SIG-M5 (cell line): Measurements from ENCODE around the gene MAPK1.
"Not testable (repeated sequence)": the region's sequence is repeated elsewhere in the genome, so short reads cannot be mapped to it uniquely, and the experiment has no call there.

Experiments
- DNase-seq: peaks from one replicate; lab custom pipeline; 2025; lab: John Stamatoyannopoulos, UW

Gene MAPK1

DNA sequence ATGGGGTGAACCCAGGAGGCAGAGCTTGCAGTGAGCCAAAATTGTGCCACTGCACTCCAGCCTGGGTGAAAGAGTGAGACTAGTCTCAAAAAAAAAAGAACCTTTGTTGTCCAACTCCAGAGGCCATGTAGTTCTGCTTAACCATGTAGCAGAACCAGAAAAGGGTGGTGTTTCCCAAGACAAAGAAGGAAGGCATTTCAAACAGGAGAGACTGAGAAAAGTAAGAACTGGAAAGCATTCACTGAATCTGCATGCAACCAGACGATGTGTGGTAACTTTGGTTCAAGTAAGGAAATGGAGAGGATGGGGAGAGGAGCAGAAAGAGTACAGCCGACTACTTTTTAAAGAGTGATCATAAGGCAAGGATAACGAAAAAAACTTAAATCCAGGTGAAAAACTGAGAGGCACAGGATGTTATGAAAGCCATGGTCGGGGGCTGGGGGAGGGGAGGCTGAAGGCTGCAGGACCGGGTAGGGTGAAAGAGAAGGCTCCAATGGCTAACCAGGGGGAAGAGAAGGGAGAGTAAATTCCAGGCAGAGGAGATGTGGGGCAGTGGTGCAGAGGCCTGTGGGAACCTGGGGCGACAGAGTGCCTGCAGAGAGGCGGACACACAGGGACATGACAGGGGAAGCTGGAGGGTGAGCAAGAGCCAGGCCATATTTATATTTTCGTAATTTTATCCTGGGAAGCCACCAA is 48.8 kb downstream of the MAPK1 start:
- no peak for DNase-seq

DNA sequence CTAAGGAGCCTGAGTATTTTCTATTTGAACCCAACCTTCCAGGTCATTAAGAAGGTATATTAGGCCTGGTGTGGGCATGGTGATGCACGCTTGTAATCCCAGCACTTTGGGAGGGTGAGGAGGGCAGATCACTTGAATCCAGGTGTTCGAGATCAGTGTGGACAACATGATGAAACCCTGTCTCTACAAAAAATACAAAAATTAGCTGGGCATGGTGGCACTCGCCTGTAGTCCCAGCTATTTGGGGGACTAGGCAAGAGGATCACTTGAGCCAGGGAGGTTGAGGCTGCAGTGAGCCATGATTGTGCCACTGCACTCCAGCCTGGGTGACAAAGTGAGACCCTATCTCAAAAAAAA is 50.0 kb downstream of the MAPK1 start:
- DNase-seq, result not testable (repeated sequence)

DNA sequence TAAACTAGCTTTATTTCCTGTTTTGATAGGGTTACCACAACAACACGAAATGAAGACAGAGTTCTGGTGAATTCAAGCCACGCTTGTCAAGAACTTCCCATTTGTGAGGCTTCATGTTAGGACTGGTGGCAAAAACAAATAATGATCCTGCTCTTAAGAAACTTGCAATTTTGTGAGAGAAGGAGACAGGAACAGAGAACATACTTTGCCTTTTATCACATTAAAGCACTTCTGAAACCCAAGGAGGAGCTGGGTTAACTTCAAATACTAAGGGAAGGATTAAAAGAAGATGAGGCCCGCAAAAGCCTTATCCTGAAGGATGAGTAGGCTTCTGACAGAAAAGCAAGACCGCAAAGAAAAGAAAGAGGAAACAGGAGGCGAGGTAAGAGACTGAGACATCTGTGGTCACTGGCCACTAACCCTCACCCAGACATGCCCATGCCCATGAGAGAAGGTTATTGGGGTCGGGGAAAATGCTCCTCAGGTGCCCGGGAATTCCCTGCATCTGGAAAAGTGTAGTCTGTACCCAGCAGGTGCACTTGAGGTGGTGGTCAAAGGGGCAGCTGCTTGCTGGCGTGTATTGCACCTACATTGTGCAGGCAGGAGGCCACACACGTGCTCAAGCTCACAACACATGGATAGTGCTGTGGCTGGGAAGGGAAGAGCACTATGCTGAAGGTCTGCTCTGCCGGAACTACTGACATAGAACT is 50.5 kb downstream of the MAPK1 start:
- DNase-seq, result peak; percentile 87

DNA sequence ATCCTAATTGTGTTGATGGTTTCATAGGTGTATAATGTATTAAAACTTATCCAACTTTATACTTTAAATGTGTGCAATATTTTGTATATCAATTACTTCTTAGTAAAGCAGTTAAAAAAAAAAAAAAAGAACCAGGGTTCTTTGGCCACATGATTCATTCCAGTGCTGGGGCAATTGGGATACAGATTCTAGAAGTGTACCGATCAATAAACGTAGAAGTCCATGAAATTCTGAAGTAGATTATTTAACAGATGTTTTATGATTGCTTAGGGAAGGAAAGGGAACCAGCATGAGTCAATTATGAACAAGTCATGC is 51.0 kb downstream of the MAPK1 start:
- no peak for DNase-seq

DNA sequence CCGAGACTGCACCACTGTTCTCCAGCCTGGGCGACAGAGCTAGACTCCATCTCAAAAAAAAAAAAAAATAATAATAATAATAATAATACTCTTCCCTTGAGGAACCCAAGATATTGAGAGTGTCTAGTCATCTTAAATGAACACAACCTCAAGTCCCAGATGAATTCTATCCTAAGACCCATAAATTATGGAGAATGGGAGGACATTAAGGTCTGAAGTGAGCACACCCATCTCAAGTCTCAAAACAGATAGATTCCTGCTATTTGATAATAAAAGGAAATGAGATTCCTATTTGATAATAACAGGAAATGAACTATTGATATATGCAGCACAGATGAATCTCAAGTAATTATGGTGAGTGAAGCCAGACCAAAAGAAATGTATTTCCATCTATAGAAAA is 51.5 kb downstream of the MAPK1 start:
- DNase-seq, result no peak

DNA sequence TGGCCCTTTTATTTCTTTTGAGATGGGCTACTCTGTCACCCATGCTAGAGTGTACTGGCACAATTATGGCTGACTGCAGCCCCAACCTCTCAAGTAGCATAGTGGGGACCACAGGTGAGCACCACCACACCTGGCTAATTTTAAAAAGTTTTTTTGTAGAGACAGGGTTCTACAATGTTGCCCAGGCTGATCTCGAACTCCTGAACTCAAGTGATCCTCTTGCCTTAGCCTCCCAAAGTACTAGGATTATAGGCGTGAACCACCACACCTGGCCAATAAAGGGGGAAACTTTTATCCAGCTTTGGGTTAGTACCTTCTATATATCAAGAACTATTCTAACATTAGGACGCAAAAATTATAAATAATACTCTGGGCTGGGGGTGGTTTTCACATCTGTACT is 52.1 kb downstream of the MAPK1 start:
- no peak for DNase-seq

DNA sequence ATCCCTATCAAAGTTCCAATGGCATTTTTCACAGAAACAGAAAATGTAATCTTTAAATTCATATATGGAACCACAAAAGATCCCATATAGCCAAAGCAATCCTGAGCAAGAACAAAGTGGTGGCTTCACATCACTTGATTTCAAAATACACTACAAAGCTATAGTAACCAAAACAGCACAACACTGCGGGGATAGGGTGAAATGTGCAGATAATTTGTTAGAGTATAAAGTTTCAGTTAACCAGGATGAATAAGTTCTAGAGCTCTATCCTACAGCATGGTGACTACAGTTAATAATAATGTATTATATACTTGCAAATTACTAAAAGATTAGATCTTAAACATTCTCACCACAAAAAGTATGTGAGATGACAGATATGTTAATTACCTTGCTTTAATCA is 55.5 kb downstream of the MAPK1 start:
- no peak for DNase-seq

DNA sequence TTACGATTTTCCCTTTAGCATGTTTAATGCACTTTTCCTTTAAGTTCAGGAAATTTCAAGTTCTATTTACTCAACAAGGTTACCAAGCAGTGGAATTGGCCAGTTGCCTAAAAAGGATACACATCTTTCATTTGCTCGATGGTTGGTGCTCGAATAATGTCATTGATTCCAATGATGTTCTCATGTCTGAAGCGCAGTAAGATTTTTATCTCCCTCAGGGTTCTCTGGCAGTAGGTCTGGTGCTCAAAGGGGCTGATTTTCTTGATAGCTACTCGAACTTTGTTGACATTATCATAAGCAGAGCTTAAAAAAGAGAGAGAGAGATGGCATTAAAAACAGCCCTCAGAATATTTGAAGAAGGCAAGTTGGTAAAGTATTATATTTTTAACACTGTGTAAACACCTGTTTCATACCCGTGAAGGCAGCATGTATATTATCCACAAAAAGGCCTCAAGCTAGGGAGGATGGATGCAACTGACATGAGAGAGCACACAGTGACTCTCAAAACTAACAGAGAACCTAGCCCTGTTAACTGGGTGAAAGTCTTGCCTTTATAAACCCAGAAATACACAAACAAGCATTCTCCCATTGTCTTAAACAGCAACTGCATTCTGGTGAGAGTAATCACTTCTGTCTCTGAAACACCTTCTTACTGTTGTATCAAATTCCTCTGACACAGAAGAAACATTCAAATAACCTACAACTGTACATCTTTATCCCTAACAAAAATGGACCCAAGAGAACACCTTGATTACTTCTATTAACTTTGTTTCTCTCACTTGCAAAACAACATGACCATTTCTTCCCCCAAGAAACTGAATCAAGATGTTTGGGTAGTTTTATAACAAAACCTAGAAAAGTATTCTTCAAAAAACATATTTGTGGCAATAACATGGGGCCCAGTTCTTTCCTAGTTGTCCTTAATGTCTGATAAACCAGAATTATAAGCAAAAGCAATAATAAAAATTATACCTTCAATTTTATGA is 59.6 kb downstream of the MAPK1 start:
- DNase-seq, result no peak

DNA sequence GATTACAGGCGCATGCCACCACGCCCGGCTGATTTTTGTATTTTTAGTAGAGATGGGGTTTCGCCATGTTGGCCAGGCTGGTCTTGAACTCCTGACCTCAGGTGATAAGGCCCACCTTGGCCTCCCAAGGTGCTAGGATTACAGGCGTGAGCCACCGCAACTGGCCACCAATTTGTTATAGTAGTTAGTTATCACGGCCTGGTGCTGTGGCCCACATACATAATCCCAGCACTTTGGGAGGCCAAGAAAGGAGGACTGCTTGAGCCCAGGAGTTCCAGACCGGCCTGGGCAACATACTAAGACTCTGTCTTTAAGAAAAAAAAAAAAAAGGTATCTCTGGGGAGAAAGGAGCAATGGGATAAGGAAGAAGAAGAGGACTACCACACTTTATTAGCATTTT is 62.1 kb downstream of the MAPK1 start:
- not testable (repeated sequence) for DNase-seq

DNA sequence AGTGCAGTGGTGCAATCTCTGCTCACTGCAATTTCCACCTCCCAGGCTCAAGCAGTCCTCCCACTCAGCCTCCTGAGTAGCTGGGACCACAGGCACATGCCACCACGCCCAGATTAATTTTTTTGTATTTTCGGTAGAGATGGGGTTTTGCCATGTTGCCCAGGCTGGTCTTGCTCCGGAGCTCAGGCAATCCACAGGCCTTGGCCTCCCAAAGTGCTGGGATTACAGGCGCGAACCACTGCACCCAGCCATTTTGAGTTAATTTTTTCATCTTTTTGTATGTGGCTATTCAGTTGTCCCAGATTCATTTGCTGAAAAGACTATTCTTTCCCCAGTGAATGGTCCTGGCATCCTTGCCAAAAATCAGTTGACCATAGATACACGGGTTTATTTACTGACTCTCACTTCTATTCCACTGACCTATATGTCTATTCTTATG is 63.6 kb downstream of the MAPK1 start:
- no peak for DNase-seq

DNA sequence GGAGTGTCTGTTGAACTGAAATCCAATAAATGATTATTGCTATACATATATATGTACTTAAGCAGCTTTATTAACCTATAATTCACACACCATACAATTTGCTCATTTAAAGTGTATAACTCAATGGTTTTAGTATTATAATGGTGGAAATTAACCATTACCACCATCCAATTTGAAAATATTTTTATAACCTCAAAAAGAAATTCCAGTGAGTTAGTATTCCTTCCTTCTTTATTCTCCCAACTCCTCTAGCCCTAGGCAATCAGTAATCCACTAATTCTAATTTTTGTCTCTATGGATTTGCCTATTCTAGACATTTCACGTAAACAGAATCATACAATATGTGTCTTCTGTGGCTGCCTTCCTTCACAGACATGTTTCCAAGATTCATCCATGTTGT is 64.8 kb downstream of the MAPK1 start:
- DNase-seq, result no peak

DNA sequence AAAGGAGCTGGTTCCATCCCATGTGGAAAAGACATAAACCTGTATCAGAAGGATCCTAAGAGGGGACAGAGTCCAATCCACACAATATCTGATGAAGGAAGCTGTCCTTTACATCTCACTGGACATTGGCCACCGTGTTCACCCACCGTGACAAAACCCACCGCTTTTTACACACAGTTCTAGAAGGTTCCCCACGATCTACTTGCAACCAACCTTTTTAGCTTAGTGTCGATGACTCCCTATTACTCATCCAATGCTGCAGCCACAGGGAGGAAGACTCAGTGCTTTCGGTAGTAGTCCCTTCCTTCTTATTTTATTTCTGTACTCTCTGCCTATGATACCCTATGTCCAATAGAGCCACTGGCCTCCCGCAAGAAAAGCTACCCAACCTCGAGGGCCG is 65.4 kb downstream of the MAPK1 start:
- DNase-seq, result no peak

DNA sequence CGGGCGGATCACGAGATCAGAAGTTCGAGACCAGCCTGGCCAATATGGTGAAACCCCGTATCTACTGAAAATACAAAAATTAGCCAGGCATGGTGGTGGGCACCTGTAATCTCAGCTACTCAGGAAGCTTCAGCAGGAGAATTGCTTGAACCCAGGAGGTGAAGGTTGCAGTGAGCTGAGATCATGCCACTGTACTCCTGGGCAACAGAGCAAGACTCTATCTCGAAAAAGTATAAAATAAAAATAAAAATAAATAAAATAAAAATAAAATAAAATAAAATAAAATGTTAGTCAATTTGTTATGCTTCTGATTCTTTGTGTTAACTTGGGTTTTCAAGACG is 66.2 kb downstream of the MAPK1 start:
- DNase-seq, result not testable (repeated sequence)

DNA sequence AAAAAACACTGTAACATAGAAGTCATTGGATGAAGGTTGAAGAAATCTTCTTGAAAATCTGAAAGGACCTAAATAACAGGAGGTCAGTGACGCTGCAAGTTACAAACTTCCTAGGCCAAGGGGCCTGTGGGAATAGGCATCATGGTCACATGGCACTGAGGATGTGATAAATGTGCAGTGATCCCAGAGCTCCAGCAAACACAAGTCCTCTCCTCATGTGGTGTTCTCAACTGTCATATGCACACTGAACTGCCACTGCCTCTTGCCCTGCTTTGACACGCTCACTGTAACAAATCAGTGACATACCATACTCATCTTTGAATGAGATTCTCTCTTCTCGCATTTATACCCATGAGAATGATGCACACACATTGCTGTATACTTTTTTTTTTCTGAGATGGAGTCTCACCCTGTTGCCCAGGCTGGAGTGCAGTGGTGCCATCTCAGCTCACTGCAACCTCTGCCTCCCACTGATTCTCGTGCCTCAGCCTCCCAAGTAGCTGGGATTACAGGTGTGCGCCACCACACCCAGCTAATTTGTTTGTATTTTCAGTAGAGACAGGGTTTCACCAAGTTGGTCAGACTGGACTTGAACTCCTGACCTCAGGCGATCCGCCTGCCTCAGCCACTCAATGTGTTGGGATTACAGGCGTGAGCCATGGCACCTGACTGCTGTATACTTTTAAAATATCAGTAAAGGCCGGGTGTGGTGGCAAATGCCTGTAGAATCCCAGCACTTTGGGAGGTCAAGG is 66.7 kb downstream of the MAPK1 start:
- DNase-seq, result no peak

DNA sequence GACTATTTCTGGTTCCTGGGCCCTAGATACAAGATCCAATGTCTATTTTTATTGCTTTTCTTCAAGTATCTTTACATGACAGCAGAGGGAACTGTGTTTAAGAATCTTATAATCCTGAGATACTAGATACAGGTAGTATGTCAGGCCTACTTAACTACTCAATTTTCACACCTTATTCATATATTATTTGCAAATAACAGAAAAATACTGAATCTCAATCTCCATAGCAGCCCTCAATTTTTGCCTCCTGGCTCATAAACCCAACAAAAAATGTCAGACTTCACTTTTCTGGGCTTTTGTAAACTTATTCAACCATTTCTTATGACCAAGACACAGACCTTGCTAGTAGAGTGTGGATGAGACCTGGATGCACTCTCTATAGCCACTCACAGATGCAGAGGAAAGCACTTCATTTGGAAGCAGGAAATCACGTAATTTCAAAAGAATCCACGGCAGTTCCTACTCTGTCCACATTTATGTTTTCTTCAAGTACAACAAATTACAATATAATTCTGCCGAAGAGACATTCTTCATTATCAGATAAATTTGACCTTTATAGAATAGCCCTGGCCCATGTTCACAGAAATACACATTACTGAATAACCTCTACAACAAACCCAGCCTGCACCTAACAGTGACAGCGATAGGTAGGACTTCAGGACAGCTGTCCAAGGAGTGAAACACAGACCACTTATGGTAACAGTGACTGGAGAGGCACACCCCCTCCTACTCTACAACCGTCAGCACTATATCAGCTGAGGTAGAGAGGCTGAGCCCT is 69.8 kb downstream of the MAPK1 start:
- DNase-seq, result no peak

DNA sequence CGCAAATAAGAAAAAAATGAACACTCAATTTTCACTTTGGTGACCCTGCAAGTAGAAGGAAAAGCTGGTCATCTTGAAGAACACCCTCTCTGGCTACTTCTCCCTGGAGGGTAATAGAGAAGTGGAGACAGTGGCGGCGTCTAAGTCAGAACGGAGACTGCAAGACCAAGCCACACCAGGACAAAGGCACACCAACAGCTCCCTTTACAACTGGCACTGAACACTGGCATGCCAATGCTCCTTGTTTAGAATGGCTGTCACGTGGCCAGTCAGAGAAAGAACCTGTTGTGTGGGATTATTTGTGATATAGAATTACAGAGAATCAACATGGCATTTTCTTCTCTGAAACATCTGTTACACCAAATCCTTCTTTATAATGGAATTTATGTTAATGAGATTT is 70.6 kb downstream of the MAPK1 start:
- no peak for DNase-seq

DNA sequence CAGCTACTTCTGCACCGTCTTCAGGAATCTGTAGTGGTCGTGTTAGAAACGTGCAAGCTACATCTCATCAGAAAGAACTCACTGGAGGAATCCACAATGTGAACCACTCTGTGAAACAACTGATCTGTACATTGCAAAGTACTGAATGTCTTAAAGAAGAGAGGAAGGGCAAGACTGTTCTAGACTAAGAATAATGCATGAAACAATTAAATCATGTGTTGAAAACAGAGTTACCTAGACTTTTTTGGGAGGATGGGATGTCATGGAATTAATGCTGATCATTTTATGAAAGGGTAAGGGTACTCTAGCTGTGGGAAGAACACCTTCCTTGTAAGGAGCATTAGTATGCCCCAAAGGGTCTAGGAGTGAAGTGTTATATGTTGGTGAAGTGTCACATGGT is 71.2 kb downstream of the MAPK1 start:
- DNase-seq, result no peak

DNA sequence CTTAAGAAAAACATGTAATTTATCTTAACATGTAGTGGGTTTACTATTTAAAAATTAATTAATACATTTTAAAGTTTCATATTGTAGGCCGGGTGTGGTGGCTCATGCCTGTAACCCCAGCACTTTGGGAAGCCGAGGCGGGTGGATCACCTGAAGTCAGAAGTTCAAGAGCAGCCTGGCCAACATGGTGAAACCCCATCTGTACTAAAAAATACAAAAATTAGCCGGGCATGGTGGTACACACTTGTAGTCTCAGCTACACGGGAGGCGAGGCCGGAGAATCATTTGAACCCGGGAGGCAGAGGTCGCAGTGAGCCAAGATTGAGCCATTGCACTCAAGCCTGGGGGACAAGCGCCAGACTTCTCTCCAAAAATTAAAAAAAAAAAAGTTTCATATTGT is 73.7 kb downstream of the MAPK1 start:
- not testable (repeated sequence) for DNase-seq

DNA sequence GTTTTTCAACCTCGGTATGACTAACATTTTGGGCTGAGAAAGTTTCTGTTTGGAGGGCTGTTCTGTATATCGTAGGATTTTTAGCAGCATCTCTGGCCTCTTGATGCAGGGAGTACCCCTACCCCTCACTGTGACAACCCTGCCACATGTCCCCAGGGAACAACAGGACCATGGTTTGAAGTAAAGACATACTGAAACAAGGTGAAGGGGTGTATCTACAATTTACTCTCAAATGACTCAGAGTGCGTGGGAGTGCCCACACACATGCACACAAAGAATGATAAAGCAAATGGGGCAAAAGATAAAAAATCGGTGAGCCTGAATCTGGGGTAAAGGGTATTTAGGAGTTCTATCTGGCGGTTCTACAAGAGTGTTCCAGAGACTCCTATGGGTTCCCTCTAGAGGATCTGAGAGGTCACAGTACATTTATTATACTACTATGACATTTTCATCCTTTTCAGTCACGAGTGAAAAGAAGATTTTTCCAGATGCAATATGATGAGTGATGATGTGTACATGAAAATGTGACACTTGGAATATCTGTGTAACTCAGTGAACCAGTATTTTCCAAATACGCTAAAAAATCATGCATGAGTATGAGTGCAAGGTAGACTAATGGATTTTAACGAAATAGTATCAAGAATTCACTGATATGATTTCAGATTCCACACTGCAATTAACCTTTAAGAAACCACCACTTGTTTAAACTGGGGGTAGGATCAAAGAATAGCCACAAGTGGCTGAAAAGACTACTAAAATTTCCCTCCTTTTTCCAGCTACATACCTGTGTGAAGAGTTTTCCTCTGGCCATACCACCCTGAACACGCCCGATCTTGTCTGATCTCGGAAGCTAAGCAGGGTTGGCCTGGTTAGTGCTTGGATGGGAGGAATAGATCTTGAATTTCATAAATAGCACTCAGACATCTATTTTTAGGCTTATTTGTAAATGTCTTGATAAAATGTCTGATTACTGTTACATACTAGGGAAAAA is 75.5 kb downstream of the MAPK1 start:
- DNase-seq, result no peak
